Left renal cortex interstitium (tissue), 4 donors: Measurements from ENCODE around the gene SMG7. TPM values are rescaled to one million over a fixed set of nuclear protein-coding genes. Genes with fewer than 3 reads are reported as not detected.

Experiments used
- DNase-seq, 4 donors: peaks; one replicate each; pipeline ENCODE4 v3.0.0-alpha.2; 2013; ENCODE audit warnings: low read depth in 4 of 4, low spot score in 2 of 4, missing footprints in 1 of 4
- polyA plus RNA-seq, 4 donors: library from polyadenylated mRNA; unstranded; fragments of 120-200 nt; gene quantifications; one replicate each; pipeline ENCODE4 v1.2.1, GENCODE V29; 2013; ENCODE audit not compliant: insufficient read length in 4 of 4

Gene SMG7
- polyA plus RNA-seq, 4 donors, result 58.4 to 81.7 (median 71.4) TPM

DNA sequence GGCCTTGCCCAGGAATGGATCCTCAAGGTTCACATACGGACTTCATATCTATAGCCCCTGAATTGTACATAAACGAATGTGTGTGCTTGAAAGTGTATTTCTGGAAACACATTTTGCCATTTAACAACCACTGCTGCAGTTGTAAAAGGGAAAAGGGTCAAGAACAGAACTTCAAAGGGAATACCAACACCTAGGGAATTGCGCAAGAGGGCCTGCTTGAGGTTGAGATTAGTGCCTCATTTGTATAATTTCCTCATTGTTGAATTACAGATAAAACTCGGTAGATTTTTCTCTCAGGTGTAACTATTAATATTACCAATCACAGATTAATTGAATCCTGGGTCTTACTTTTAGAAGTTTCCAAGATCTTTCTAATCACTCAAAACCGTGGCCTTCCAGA is 111.8 kb downstream of the SMG7 start:
- no peak for DNase-seq

DNA sequence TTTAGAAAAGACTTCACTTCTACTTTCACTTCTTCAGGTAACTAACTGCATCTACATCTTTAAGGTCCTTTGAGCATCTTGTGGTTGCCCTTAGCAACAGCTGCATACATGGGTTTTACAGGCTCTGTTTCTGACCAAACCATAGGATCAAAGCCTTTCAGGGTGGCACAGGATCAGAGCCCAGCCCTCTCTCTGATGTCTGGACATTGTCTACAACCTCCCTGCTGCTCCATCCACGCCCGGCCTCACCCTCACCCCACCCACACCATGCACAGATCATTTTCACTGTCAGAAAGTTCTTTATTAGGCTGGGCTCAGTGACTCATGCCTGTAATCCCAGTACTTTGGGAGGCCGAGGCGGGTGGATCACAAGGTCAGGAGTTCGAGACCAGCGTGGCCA is 112.7 kb downstream of the SMG7 start:
- no peak for DNase-seq

DNA sequence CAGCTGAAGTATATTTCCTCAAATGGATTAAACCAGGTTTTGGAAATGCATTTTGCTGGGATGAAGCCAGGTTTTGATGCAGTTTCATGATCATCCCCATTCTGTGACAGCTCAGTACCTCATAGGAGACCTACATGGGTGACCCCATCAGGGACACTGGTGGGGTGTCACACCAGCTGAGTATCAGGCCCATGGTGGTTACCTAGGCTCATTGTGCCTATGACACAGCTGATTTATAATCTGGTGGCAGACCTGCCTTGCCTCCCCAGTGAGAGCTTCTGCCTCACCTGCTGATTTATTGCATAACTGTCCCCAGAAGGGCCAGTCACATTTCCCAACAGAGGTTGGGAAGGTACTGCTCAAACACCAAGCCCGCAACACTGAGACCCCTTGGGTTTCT is 114.2 kb downstream of the SMG7 start:
- DNase-seq, result no peak

DNA sequence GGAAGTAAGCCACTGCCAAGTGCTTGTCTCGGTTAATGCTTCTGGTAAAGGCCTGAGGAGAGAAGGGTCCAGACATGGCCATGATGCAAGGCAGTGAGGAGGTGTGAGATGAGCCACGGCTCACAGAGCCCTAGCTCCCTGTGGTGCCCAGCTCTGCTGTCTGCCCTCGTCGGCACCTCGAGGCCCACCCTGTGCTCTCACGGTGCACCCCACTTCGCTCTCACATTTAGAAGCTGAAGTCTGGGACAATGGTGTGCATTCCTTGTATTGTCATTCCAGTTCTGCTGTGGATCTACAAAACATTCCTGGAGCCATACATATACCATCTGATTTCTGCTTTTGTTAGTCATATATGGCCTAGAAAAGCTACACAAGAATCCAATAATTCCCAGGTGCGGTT is 114.6 kb downstream of the SMG7 start:
- no peak for DNase-seq

DNA sequence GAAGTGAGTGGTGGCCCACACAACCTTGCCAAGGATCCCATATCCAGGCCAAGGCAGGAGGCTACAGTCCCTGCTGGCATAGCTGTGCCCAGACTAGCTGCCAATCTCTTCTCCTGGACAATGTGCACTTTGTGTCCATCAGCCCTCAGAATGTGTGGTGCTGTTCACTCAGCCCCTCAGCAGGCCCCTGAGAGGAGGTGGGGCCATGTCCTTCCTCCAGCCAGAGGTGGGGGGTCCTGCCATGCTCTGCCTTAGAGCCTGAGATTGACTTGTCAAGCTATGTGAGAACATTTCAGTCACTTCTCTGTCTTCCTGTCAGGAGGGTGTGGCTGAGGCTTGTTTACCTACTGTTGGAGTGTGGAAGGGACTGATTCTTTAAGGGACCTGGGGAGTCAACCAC is 116.5 kb downstream of the SMG7 start:
- DNase-seq, result no peak

DNA sequence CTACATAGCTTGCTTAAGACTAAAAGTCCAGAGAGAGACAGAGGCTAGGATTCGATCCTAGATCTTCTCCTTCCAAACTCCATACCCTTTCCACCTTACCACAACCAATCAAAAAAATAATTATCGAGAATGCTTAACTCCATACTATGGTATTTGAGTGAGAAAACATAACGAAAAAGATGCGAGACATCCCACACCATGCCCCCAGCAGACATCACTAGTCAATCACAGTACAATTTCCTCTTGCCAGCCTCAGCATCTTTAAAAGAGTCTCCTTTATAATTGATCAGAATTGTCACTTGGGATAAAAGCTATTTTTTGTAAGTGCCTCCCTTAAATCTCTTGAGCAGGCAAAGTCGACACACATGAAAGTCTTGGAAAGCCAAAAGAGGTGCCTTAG is 117.1 kb downstream of the SMG7 start:
- DNase-seq, result no peak

DNA sequence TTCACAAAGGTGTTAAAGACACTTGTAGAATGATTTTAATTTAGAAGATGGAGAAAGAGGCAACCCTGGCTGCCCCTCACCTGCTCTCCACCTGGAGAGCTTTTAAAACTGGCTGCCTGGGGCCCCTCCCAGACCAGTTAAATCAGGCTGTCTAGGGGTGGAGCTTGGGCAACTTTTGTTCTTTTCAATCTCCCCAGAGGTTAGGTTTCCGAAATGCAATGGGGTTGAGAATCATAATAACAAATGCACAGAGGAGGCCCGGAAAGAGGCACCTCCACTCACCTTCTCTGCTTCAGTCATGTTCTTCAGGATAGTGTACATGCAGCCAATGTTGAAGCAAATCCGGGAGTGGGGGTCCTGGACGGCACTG is 117.6 kb downstream of the SMG7 start:
- no peak for DNase-seq

DNA sequence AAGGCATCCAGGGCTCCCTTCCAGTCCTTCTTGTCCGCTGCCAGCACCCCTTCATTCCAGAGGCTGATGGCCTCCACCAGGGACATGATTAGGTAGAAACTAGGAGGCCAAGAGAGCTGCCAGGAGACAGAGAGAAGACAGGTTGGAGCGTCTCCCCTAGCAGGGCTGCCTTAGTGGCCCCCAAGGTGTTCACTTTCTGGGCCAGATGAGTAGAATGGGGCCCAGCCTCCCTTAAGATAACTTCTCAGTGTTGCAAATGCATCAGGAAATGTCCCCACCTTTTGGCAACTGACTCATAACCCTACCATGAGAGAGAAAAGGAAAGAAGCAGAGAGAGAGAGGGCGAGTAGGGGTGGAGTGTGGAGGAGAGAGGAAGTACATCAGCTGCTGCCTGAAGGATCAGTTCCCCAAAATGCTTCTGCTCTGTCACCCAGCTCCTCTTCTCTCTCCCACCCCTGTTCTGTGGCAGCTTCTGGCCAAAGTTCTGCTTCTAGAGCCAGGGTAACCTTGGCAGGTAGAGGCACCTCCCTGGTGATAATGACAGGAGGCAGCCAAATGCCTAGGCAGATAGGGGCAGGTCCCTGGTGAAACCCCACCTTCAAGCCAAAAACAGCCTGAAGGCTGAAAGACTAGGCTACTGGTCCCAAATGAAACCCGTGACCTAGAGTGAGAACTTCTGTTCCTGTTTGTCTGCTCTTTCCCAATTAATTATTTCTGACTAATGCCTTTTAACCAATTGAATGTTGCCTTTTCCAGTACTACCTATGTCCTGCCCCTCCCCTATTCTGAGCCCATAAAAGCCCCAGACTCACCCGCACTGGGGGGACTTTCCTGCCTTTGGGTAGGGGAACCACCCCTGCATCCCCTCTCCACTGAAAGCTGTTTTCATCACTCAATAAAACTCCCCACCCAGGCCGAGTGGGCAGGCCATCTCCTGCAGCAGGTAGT is 118.2 kb downstream of the SMG7 start, which contains the start of gene NCF2:
NCF2 (minus strand) TSS at position 216 of the 948 bp plus-strand sequence; CDS start at position 86, 130 bp downstream.
- DNase-seq, result no peak

DNA sequence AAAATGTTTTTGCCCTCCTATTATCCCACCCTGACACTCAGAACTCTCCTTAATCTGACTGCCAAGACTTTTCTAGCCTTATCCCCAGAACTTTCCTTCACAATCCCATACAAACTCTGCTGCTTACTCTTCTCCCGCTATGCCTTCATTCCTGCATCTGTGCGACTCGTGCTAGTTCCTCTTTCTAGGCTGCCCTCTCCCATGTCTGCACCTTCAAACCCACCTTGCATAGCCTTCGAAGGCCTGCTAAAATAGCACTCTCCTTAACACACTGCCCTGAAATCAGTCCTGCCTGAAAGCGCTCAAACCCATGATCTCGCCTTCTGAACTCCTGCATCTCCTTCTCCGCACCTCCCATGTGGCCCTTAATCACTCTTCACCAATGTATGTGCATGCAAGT is 120.4 kb downstream of the SMG7 start:
- DNase-seq, result no peak

DNA sequence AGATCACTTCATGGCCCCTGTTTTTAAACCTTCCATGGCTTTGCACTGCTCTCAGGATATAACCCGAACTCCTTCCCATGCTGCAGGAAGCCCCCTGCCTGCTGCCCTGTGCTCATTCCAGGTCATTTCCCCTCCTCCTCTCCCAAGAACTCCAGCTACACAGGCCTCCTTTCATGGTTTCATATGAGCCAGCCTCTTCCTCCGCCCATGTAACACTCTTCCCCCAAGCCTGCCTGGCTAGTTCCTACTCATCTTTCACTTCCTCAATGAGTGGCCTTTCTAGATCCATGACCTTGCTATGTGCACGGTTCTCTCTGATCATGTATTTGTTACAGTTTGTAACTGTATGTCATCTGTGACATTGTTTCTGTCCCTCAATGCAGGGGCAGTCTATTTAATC is 121.1 kb downstream of the SMG7 start:
- DNase-seq, result no peak

DNA sequence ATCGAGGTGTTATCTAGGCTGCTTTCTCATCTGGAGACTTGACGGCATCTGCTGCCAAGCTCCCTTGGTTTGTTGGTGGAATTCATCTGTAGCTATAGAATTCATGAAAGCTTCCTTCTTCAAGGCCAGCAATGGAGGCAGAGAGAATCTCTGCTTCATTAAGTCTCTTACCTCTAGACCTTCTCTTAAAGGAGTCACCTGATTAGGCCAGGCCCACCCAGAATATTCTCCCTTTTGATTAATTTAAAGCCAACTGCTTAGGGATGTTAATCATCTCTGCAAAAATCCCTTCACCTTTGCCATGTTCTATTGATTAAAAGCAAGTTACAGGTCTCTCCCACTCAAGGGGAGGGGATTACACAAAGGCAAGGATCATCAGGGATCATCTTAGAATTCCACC is 123.2 kb downstream of the SMG7 start:
- DNase-seq, result no peak

DNA sequence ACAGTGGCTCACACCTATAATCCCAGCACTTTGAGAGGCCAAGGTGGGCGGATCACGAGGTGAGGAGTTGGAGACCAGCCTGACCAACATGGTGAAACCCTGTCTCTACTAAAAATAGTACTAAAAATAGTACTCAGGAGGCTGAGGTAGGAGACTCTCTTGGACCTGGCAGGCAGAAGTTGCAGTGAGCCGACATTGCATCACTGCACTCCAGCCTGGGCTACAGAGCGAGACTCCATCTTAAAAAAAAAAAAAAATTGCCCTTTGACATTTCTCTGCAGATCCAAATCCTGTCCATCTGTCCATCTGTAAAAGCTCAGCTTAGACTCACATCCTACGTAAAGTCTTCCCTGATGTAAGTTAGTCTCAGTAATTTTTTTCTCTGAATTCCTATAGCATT is 124.2 kb downstream of the SMG7 start:
- DNase-seq, result no peak

DNA sequence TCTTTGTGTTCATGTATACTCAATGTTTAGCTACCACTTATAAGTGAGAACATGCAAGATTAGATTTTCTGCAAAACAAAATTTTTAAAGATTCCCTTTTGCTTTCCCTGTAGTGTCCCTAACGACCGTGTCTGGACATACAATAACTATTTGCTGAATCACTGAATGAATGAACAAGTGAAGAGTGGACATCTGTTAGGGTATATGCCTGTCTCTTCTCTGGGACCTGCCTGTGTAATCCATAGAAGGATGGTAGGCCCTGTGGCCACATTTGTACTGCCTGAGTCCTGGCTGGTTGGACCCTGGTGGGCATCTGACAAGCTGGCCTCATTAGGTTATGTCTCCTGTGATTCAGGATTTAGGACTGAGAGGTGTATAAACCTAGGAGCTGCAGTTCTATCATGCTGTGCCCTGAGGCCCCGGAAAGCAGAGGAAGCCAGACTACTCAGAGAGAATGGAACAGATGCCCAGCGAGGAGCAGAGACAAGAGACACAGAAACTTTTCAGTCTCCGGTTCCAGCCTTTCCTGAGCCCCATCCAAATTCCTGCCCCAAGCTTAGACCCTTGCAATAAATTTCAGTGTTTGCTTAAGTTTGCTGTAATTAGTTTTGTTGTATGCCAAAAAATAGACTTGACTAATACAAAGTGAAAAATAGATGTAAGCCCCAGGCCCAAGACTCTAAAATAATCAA is 125.5 kb downstream of the SMG7 start:
- no peak for DNase-seq

DNA sequence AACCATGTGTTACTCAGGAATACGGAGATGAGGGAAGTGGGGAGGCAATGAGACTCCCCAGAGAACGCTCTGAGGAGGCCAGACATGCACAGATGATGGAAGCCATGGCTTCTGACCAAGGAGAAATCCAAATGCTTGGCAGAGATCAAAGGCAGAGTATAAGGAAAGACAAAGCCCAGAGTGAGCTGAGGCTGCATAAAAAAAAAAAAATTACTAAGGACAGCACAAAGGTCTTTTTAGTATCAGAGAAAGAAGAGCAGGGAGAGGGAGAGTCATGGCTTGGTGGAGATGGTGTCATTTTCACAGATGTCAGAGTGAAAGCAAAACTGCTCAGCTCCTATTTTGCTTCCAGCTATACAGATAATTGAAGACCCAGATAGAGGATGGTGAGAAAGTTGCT is 126.1 kb downstream of the SMG7 start:
- no peak for DNase-seq

DNA sequence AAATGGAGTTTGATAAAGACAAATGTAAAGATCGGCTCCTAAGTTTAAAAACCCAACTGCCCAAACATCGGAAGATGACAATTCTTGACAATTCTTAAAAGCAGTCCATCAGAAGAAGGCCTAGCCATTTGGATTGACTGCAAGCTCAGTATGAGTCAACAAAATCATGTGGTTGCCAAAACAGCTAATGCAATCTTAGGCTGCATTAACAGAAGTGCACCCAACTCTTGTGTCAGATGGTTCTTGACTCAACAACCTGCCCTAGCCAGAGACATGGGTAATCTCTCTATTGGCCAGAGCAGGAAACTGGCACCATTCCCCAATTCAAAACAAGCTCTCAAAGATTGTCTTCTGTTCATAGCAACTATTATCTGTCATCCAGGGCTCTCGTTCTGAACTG is 127.8 kb downstream of the SMG7 start:
- no peak for DNase-seq

DNA sequence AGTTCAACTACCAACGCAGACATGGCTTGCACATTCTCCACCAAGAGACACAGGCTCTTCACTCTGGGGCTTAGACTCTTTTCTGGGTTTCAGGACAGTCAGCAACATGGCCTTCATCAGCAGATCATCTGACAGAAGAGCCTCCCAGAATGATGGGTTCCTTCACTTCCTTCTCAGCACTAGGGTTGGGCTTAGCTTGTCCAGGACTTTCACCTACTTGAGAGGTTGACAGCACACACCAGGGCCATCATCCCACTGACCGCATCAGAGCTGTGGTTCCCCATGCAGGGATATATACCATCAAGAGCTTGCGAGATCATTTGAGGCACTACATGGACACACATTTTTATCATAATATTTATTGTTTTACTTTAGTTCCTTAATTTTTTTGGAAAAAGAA is 128.3 kb downstream of the SMG7 start:
- no peak for DNase-seq

DNA sequence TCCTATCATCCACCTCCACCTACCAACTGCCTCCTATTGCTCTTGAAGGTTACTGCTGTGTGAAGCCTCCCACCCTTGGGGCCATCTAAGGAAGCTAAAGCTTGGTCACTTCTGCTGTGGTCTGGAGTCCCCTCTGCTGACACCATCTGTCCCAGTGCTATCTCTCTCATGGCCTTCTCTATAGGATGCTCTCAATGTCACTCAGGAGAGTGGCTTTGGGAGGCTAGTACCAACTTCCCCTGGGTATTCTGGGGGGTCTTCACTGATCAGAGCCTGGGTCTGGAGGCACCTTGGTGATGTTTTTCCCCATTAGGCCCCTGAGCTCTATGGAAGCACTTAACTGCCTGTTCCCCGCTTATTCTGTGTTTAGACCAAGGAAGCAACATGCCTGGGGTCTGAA is 130.2 kb downstream of the SMG7 start:
- DNase-seq, result no peak

Other genes starting within 250 kb of the SMG7 start
- gene NMNAT2, start 54.1 kb upstream of the SMG7 start, polyA plus RNA-seq, result 1 to 10 TPM; 2.2 to 4.2 (median 3.6) TPM
- gene NCF2, start 118.0 kb downstream of the SMG7 start, polyA plus RNA-seq, result 1 to 10 TPM; 2.5 to 4.9 (median 3.1) TPM
- gene ARPC5, start 163.3 kb downstream of the SMG7 start, polyA plus RNA-seq, result 100 to 1,000 TPM; 133 to 197 (median 163) TPM
- not detected for gene APOBEC4, start 180.8 kb downstream of the SMG7 start, polyA plus RNA-seq